Stomach (tissue), 19 donors: ENCODE data around the gene S100A5. TPM values are rescaled to one million over a fixed set of nuclear protein-coding genes. Genes with fewer than 3 reads are reported as not detected.
"Not testable (repeated sequence)": the region's sequence is repeated elsewhere in the genome, so short reads cannot be mapped to it uniquely, and the experiment has no call there.

Source experiments
- DNase-seq, 2 donors: peaks; one replicate each; pipeline versions ENCODE4 v3.0.0 to v3.0.0-alpha.2; 2013 to 2019
- H3K27ac ChIP-seq, 5 donors: fragments of 200-600 bp in 4 of 5; sonication (generic) in 4 of 5; one replicate each; pipeline ENCODE4 v1.5.1; 2013 to 2019; ENCODE audit warnings: mild to moderate bottlenecking in 1 of 5, moderate library complexity in 1 of 5
- H3K27me3 ChIP-seq, 3 donors: fragments of 200-600 bp; sonication (generic); one replicate each; pipeline ENCODE4 v1.5.1; 2017 to 2019; ENCODE audit warnings: mixed run types in 1 of 3
- H3K36me3 ChIP-seq, 4 donors: fragments of 200-600 bp; sonication (generic); 1 replicate in 3 of 4; 2 replicates in 1 of 4; pipeline ENCODE4 v1.5.1; 2016 to 2019
- H3K4me1 ChIP-seq, 4 donors: fragments of 200-600 bp; sonication (generic); one replicate each; pipeline ENCODE4 v1.5.1; 2016 to 2019
- H3K4me3 ChIP-seq, 4 donors: fragments of 200-600 bp; sonication (generic) in 3 of 4; one replicate each; pipeline ENCODE4 v1.5.1; 2016 to 2019; ENCODE audit warnings: mild to moderate bottlenecking in 1 of 4
- H3K9me3 ChIP-seq, 4 donors: fragments of 200-600 bp; sonication (generic); one replicate each; pipeline ENCODE4 v1.5.1; 2016 to 2019
- CTCF ChIP-seq, 7 experiments: fragments of 450-650 bp in 4 of 7; fragments of 200-600 bp in 3 of 7; sonication (generic) in 3 of 7; IDR thresholded peaks; one replicate each; pipeline ENCODE4 v1.5.1; 2016 to 2019; ENCODE audit warnings: antibody characterized with exemption in 7 of 7, control low read depth in 2 of 7, mild to moderate bottlenecking in 1 of 7
- EP300 ChIP-seq: sonication (generic); formaldehyde crosslinking; IDR thresholded peaks from one replicate; pipeline ENCODE4 v1.6.1; 2017; ENCODE audit warnings: antibody characterized with exemption
- POLR2A ChIP-seq, 4 donors: fragments of 450-650 bp; IDR thresholded peaks; one replicate each; pipeline ENCODE4 v1.6.1; 2016; ENCODE audit warnings: antibody characterized with exemption in 4 of 4, control low read depth in 2 of 4, mild to moderate bottlenecking in 1 of 4, moderate library complexity in 1 of 4
- POLR2AphosphoS5 ChIP-seq, 3 donors: sonication (generic); formaldehyde crosslinking; IDR thresholded peaks; one replicate each; pipeline ENCODE4 v1.6.1; 2016; ENCODE audit warnings: antibody characterized with exemption in 3 of 3
- WGBS, 5 donors: extraction: QIAGEN DNeasy Blood & Tissue Kit in 3 of 5; methylation state at CpG; one replicate each; pipeline versions ENCODE4 v1.1.5 to v1.1.7; 2013 to 2018; 5-methylcytosine and 5-hydroxymethylcytosine counted together
- intact Hi-C: fragments of 100-400 bp; cut with DNase I; formaldehyde crosslinking; loops from one replicate; pipeline ENCODE4 v1.15.1; 2023; ENCODE audit warnings: low total_unique reads
- long read RNA-seq, 10 donors: transcript quantifications; one replicate each; lab custom pipeline, GENCODE V29; 2026
- polyA plus RNA-seq, 3 donors: library from polyadenylated mRNA; stranded (reverse); fragments of 200-250 nt; gene quantifications; one replicate each; pipeline ENCODE4 v1.2.3, GENCODE V29; 2013
- total RNA-seq, 5 donors: library from RNA; depleted of rRNA; stranded (reverse); fragments of >200 nt; gene quantifications; one replicate each; pipeline versions ENCODE4 v1.1.0 to v1.2.3, GENCODE V29; 2014 to 2016
- donor health status: healthy with polysubstance abuse.
- donor health status: Bipolar disorder and iron deficiency.
- donor health status: healthy.

S100A5 gene
- total RNA-seq (not detected), polyA plus RNA-seq (not detected)
- long read RNA-seq, donor 1: 0 reads
- long read RNA-seq, donor 2: 0 reads
- long read RNA-seq, donor 3: 0 reads
- long read RNA-seq, donor 4: 0 reads
- long read RNA-seq, donor 5: 0 reads
- long read RNA-seq, donor 6: 0 reads
- long read RNA-seq, donor 7: 0 reads
- long read RNA-seq, donor 8: 0 reads
- long read RNA-seq, donor 9: 0 reads
- long read RNA-seq, donor 10: 0 reads

GRCh38 chr1:153540394-153541361 is at the start of gene S100A5:
Gene S100A5, minus strand, starts transcription at chr1:153540934. Its CDS starts 743 bp downstream, at chr1:153540191.
- TF ChIP-seq POLR2A (IDR thresholded peaks at IDR 0.05): no peak
- no peak for TF ChIP-seq CTCF (IDR thresholded peaks at IDR 0.05)
- no peak for TF ChIP-seq POLR2AphosphoS5 (IDR thresholded peaks at IDR 0.05)
- TF ChIP-seq EP300: no peak
- Histone ChIP-seq H3K27me3 (no peaks in the 10 kb centered on the region), H3K27ac (peak within 1 kb of the TSS in 4 of 5 donors; percentile 30 to 63 (median 54)), H3K4me3 (no peak within 1 kb of the TSS), H3K9me3 (no peaks in the 10 kb centered on the region), H3K36me3 (no peaks in the 10 kb centered on the region), H3K4me1 (peaks cover 38 to 72% (median 58%) of the 10 kb centered on the region in 4 donors)
- DNase-seq: peak in 1 of 2 donors; percentile 51
- WGBS, 5 donors: 69 to 85% (median 75%) methylated on average over 10 to 11 of the region's 11 CpGs
- intact Hi-C loops: no loop called here

- 83 to 91% (median 89%) methylated on average over 2 of the region's 2 CpGs for WGBS, 5 donors
Observed at GRCh38 chr1:153588482-153588881, 47.7 kb upstream of the S100A5 start.

GRCh38 chr1:153588033-153588432 is 47.3 kb upstream of the S100A5 start:
- H3K27me3 ChIP-seq, intact Hi-C loops, H3K4me3 ChIP-seq, DNase-seq, H3K27ac ChIP-seq, H3K9me3 ChIP-seq, H3K36me3 ChIP-seq: not testable (repeated sequence)
- 91 to 96% (median 94%) methylated on average over 10 of the region's 10 CpGs for WGBS, 5 donors
- H3K4me1 ChIP-seq: peaks cover 0 to 12% (median 2%) of the 10 kb centered on the region in 4 donors

More at GRCh38 chr1:153588482-153588881, 47.7 kb upstream of the S100A5 start:
- peaks cover 0 to 16% (median 4%) of the 10 kb centered on the region in 4 donors for H3K4me1 ChIP-seq
- no peaks in the 10 kb centered on the region for H3K27me3 ChIP-seq
- no peaks in the 10 kb centered on the region for H3K9me3 ChIP-seq
- no peak for DNase-seq
- no peak overlapping the region for H3K4me3 ChIP-seq
- H3K27ac ChIP-seq: no peak overlapping the region
- no peak for TF ChIP-seq CTCF (IDR thresholded peaks at IDR 0.05)
- TF ChIP-seq POLR2A (IDR thresholded peaks at IDR 0.05): no peak
- no peak for TF ChIP-seq POLR2AphosphoS5 (IDR thresholded peaks at IDR 0.05)
- TF ChIP-seq EP300: no peak
- H3K36me3 ChIP-seq: no peaks in the 10 kb centered on the region
- intact Hi-C loops: no loop called here

GRCh38 chr1:153587314-153587713 is 46.6 kb upstream of the S100A5 start:
- Histone ChIP-seq H3K27ac (no peak overlapping the region), H3K9me3 (no peaks in the 10 kb centered on the region), H3K36me3 (no peaks in the 10 kb centered on the region), H3K4me1 (peaks cover 0 to 5% (median 0%) of the 10 kb centered on the region in 4 donors), H3K4me3 (no peak overlapping the region), H3K27me3 (no peaks in the 10 kb centered on the region)
- 48 to 53% (median 51%) methylated on average over 5 of the region's 5 CpGs for WGBS, 5 donors
- intact Hi-C loops: no loop called here
- DNase-seq: no peak
- TF ChIP-seq POLR2AphosphoS5 (IDR thresholded peaks at IDR 0.05) (no peak), POLR2A (IDR thresholded peaks at IDR 0.05) (no peak), EP300 (no peak), CTCF (IDR thresholded peaks at IDR 0.05) (no peak)
